SK-MEL-5 (cell line): ENCODE data around the gene SHROOM2. TPM values are rescaled to one million over a fixed set of nuclear protein-coding genes. Genes with fewer than 3 reads are reported as not detected.

Experiments
- DNase-seq: peaks from one replicate; pipeline ENCODE4 v3.0.0-alpha.2; 2016; ENCODE audit warnings: low read depth, low spot score
- in situ Hi-C: cut with HindIII; loops from 2 replicates; pipeline ENCODE4 v1.10.0; 2016; ENCODE audit warnings: low sequenced_read_pairs, high pct_unique_total_duplicates, low pct_unique_long_range_greater_than_20kb
- total RNA-seq: library from RNA; depleted of rRNA; stranded (reverse); fragments of >200 nt; shearing (Covaris generic); gene quantifications from 2 replicates; pipeline ENCODE4 v1.2.3, GENCODE V29; 2014

Gene SHROOM2
- total RNA-seq, 1 experiment from 2014 or later: 4.4 TPM

DNA sequence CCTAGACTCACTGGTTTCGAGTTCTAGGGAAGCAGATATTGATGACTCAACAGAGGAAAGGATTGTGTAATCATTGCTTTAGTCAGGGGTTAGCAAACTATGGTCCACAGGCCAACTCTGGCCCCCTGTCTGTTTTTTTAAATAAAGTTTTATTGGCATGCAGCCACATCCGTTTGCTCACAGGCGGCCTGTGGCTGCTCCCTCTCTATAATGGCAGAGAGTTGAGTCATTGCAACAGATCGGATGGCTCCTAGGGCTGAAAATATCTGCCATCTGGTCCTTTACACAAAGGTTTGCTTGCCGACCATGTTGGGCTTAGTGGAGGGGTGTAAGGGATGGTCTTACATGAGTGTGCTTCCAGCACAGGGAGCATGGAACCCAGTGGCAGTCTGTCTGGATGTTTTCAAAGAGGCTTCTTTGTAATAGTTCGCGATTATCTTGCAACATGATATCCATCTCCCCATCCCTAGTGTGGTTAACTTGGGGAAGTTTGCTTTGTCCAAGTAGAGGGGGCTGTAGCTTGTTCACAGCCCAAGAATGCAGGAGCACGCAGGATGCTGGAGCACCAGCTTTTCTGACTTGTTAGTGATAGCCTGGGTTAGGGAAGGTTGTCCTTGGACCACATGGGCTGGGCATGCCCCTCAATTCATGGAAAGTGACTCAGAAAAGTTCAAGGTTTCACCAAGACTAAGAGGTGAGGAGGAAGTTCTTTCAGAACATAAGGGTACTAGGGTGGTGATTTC, 121.6 kb downstream of the SHROOM2 start:
- no peak for DNase-seq
- in situ Hi-C loops: no loop called here

DNA sequence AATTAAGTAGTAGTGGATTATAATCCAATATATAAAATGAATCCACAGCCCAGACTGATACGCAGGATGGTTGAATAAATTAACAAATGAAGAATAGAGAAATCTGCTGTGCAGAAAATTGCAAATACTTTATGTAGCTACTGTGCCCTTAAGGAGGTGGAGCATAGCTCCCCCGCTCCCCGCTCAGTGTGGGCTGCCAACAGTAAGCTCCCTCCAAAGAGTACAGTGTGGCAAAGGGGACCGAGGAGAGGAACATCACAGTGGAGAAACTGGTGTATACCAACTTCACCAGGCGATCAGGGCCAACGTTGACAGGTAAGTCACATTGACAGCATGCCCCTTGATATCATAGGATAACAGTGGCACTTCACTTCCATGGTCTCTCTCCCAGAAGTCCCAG, 123.0 kb downstream of the SHROOM2 start:
- no peak for DNase-seq
- in situ Hi-C loops: no loop called here

DNA sequence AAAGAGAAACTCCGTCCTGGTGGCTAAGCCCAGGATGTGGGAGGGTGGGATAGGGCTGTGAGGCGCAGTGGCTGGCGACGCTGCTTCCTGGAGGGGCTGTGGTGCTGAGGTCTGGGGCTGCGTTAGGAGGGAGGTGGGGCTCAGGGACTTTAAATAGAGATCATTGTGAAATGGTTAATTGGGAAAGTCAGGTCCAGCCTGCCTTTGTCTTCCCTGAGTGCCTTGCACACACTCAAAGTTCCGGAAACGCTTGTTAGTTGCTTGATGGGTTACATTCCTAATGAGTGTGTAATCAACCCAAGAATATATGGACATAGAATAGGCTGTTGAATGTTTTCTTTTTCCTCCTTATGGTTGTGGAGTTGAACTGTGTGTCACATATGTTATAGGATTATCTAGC, 125.3 kb downstream of the SHROOM2 start:
- in situ Hi-C loops: no loop called here
- DNase-seq: no peak

DNA sequence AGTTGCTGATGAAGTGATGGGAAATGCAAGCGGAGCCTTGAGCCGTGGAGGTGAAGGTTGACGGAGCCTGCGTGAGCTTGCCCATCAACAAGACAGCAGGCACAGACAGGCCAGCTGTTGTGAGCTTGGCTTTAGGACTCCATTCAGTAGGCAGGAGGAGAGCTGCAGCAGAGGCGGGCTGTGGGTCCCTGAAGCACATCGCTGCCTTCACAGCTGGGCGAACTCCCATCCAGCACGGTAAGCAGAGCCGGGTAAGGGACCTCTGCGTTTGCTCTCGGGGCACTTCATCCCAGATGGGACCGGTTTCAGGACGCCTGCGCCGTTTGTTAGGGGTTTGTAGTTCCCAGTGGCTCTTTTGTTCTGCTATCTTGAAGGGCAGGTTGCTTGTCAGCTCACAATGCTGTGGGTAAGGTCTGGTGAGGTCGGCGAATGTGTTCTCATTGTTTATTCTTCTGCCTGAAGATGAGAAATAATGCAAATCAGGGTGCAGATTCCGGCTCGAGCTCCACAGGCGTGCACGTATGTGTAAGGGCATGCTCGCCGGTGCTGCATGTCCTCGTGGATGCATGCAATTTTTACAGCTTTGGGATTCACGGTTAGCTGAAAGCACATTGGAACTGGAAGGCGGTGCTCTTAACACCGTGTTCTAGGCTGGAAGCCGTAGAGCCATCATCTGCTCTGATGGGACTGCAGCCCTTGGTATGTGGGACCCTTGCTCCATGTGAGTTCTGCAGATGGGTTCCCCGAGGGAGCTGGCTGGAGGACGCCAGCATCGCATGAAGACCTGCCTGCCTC, 126.3 kb downstream of the SHROOM2 start:
- no peak for DNase-seq
- in situ Hi-C loops: no loop called here

DNA sequence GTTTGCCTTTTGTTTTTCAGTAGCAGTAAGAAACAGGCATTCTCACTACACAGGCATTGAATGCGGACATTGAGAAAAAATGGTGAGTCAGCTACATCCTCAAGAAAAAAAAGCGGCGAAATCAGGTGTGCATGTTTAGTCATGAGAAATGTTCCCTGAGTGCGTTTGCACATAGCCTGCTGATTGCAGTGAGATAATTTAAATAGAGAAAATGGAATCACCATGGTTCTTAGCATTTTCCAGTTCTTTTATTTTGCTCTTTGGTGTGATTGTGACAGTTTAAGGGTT, 126.9 kb downstream of the SHROOM2 start:
- DNase-seq: no peak
- in situ Hi-C loops: no loop called here

DNA sequence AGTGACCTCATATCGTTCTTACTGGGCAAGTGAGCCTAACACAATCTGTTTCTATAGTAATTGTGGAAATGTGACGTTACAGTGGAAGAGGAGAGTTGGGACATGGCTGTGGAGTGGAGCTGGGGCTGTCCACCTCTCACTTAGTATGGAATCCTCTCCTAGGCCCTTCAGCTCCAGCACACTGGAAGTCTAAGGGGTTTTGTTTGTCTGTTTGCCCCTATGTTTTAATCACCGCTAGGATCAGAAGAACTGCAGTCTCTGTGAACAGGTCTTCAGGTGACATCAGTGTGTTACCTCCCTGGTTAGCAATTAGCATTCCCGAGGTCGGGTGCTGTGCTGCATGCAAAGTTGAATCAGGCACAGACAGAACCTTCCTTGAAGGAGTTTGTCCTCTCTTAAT, 131.6 kb downstream of the SHROOM2 start:
- no peak for DNase-seq
- in situ Hi-C loops: no loop called here

DNA sequence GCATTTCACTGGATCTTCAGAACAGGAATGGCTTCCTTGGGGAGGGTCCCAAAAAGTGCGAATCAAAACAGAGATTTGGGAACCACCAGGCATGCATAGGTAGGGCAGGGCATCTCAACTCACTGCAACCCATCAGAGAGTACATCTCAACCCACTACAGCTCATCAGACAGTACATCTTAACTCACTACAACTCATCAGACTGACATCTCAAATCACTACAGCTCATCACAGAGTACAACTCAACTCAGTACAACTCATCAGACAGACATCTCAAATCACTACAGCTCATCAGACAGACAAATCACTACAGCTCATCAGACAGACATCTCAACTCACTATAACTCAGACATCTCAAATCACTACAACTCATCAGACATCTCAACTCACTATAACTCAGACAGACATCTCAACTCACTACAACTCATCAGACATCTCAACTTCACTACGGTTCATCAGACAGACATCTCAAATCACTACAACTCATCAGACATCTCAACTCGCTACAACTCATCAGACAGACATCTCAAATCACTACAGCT, 133.5 kb downstream of the SHROOM2 start:
- no peak for DNase-seq
- in situ Hi-C loops: no loop called here

DNA sequence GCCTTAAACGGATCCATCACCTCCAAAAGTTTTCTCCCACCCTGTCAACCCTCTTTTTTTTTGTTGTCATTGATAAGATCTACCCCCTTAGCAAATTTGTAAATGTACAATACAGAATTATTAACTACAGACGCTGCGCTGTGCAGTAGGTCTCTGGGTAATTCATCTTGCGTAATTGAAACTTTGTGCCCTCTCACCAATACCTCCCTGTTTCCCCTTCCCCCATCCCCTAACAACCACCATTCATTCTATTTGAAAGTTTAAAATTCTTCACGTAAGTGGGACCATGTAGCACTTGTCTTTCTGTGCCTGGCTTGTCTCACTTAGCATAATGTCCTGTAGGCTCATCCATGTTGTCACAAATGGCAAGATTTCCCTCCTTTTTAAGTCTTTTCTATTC, 135.2 kb downstream of the SHROOM2 start:
- no peak for DNase-seq
- in situ Hi-C loops: no loop called here

DNA sequence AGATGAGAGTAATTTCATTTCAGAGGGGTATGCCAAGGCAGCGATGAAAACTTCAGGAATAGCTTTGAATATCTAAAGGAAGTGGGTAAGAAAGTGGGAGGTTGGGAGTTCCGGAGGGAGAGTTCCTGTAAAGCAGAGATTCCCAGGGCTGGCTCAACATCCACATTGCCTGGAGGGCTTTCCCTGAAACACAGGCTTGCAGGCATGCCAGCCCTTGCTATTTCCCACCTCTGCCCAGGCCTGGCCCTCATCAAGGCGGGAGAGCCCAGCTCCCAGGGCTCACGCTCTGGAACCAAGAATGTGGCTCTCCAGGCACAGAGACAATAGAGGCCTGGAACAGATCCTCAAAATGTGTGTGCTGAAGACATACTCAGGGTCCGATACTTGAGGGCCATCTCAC, 137.1 kb downstream of the SHROOM2 start:
- in situ Hi-C loops: no loop called here
- no peak for DNase-seq

DNA sequence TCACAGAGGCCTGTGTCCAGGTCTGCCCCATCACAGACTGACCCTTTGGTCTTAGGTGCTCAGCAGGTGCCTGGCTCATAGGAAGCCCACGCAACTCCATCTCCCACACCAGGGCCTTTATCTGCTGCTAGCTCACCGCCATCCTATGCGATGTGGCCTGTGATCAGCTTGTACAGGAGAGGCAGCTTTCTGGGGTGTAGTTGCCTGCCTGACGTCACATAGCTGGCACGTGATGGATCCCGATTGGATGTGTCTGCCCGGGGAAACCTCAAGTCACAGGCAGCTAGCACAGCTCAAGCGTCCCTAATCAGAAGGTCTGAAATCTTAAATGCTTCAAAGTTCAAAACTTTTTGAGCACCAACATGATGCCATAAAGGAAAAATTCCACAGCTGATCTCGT, 139.8 kb downstream of the SHROOM2 start:
- no peak for DNase-seq

DNA sequence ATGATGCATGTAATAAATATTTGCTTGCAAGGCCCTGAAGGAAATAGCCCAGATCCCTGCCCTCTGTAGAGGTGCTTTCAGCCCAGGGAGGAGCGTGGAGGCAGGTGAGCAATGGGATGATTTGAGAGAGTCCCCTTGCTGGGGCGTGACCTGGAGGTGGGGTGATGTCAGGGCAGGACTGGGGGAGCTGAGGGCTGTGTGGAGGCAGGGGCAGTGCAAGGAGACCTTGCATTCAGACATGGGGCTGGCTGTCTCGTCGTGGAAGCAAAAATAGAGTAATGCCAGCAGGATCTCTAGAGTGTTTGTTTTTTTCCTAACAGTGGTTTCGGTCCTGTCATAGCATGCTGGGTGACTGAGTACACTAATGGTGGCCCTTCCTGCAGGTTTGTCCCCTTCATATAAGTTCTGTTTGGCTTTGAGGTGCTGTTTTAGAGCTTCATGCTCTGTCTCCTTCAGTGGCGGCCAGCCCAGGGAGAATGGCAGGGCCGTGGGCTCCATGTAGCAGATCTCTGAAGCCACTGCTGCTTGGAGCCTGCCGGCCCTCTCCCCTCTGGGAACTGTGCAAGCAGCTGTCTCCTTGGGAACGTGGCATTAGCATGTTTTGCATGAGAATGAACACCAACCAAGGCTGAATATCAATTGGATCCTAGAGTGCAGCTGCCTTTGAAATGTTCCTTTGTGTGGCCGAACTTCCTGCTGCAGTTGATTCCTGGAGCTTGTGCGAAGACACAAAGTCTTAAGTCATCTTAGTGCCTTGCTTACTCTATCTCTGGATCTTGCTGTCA, 141.7 kb downstream of the SHROOM2 start:
- in situ Hi-C loops: no loop called here

More for the DNA sequence above, 139.8 kb downstream of the SHROOM2 start:
- in situ Hi-C loops: no loop called here

DNA sequence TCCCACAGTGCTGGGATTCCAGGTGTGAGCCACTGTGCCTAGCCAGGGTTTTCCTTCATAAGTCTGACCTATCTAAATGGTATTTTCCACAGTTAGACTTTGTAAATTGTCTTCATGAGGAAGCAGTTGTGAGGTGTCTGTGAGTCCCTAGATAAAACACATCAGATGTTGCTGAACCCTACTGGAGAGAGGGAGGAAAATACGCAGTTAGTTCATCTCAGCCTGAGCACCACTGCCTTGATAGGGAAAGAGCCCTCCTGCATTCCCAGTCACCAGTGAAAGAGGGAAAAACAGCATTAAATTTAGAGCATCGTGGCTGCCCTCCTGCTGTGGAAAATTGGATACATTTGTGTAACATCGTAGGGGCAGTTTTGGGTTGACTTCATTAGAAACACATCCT, 149.2 kb downstream of the SHROOM2 start:
- no peak for DNase-seq
- in situ Hi-C loops: no loop called here

More for the DNA sequence above, 141.7 kb downstream of the SHROOM2 start:
- no peak for DNase-seq

DNA sequence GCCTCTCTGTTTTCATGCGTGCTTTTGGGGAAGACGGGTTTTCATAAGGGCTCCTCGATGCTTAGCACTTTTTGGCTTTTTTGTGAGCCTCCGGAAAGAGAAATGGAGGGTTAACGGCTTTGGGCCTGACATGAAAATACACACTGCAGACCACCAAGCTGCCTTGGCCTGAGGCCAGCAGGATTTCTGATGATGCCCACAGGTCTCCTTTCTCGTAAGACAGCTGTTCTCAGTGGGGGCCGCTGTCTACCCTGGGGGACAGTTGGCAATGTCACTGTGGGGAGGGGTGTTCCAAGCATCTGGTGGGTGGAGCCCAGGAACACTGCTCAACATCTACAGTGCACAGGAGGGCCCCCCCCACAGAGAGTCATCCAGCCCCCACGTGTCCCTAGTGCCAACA, 151.5 kb downstream of the SHROOM2 start:
- DNase-seq: no peak
- in situ Hi-C loops: no loop called here

DNA sequence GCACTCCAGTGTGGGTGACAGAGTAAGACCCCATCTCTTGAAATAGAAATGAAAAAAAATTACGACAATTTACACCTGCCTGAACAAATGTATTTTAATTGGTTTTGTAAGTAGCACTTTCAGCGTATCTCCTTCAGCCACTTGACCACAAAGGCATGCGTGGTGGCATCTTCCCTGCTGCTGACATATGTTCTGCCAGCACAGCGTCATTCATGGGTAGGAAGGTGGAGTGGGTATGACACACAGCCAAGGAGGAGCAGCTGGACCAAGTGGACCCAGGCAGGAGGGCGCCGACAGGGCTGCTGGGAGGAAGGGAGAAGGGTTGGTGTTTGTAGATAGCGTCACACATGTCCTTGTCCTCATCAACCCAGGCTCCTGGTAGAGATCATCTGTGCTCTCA, 152.3 kb downstream of the SHROOM2 start:
- in situ Hi-C loops: no loop called here
- DNase-seq: no peak

DNA sequence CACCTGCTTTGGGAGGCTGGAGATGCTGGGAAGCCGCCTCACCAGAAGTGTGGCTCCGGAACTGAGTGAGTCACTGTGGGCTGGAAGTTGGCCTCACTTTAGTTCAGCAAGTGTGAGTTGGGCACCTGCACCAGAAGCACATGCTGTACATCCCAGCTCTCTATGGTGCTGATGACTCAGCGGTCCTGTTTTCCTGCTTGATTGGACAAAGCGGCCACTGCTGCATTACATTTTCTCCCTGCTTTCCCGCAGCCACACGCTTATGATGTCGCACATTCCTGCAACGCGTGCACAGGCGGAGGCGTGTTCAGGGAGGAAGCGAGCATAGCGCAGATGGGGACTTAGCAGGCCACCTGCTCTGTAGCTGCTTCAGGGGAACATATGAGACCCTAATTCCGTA, 154.2 kb downstream of the SHROOM2 start:
- in situ Hi-C loops: no loop called here
- no peak for DNase-seq

DNA sequence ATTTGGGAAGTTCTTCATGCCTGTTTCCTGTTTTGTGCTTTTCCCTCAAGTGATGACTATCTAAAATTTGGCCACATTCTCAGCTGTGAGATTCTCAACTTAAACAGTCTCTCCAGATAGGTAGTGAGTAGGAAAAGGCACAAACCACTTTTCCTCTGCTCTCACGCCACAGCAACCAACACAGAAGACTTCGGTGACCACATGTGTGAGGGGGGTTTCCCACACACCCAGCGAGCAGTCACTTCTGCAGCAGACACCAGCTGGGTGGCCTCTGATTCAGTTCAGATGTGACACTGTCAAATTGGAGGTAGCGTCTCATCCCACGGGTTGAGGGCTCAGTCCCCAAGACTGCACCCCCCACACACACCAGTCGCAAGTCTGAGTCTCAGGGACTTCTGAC, 155.9 kb downstream of the SHROOM2 start:
- in situ Hi-C loops: no loop called here
- DNase-seq: no peak

DNA sequence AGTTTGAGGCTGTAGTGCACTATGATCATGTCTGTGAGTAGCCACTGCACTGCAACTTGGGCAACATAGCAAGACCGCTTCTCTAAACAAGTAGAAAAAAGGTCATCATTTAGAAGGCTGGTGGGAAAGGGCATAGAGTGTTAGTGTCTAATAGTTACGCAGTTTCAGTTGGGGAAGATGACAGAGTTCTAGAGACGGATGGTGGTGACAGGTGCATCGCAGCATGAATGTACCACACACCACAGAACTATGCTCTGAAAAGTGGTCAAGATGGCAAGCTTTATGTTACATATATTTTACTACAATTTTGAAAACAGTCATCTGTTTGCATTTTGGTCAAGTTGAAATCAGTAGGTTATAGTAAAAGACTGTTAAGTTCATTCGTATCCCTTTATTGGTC, 157.2 kb downstream of the SHROOM2 start:
- DNase-seq: no peak
- in situ Hi-C loops: no loop called here

DNA sequence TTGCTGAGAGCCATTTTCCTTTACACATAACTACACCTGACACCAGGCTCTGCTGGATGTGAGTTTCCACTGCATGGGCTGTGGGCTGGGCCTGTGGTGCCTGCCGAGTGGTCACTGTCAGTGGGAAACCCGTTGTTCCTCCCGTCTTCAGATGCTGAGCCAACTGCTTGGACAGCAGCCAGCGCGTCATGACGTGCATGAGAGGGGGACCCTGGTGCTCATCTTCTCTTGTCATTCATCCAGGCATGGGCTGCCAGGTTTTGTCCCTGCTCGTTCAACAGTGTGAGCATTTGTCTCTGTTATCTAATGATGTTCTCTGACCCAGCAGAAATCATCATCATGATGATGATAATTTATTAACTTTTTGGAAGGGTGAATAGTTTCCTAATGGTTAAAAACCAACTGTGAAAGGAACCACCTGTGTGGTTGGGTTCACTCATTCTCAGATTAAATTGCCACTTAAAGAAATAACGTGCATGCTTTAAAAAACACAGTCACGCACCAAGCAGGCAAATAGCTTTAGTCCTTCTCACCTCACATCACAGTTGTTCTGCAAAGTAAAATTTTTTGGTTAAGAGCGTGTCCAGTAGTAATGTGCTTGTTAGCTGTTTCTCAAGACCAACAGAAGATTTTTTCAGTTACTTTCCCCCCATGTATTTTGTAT, 161.0 kb downstream of the SHROOM2 start:
- in situ Hi-C loops: no loop called here
- DNase-seq: no peak
